H9 (cell line): ENCODE measurements around the gene ARHGAP1. TPM values are rescaled to one million over a fixed set of nuclear protein-coding genes. Genes with fewer than 3 reads are reported as not detected.

ENCODE experiments used
- DNase-seq: peaks from one replicate; pipeline ENCODE4 v3.0.0-alpha.2; 2017
- H2AFZ ChIP-seq: one replicate; pipeline ENCODE4 v1.6.1; 2013; ENCODE audit warnings: mild to moderate bottlenecking, low read length, control low read depth, moderate library complexity
- H2AK5ac ChIP-seq: 2 replicates; pipeline ENCODE4 v1.6.1; 2013; ENCODE audit warnings: low read length, control low read depth, mixed read lengths; ENCODE audit not compliant: insufficient read length
- H2BK120ac ChIP-seq: one replicate; pipeline ENCODE4 v1.6.1; 2013; ENCODE audit warnings: low read depth, mild to moderate bottlenecking, low read length, control low read depth, inconsistent platforms; ENCODE audit not compliant: poor library complexity, severe bottlenecking
- H2BK12ac ChIP-seq: 2 replicates; pipeline ENCODE4 v1.6.1; 2013; ENCODE audit warnings: low read length, control low read depth, mixed read lengths, low read depth; ENCODE audit not compliant: insufficient read length
- H2BK15ac ChIP-seq: 2 replicates; pipeline ENCODE4 v1.6.1; 2013; ENCODE audit warnings: low read depth, low read length, control low read depth
- H2BK20ac ChIP-seq: one replicate; pipeline ENCODE4 v1.6.1; 2013; ENCODE audit warnings: low read depth, mild to moderate bottlenecking, low read length, control low read depth, inconsistent platforms; ENCODE audit not compliant: poor library complexity, severe bottlenecking
- H2BK5ac ChIP-seq: 2 replicates; pipeline ENCODE4 v1.6.1; 2013; ENCODE audit warnings: low read length, control low read depth, mixed read lengths; ENCODE audit not compliant: insufficient read length
- H3K14ac ChIP-seq: 2 replicates; pipeline ENCODE4 v1.6.1; 2013; ENCODE audit warnings: low read length, control low read depth; ENCODE audit not compliant: insufficient read depth
- H3K18ac ChIP-seq: 2 replicates; pipeline ENCODE4 v1.6.1; 2013; ENCODE audit warnings: low read depth, mild to moderate bottlenecking, mixed read lengths, low read length, control low read depth; ENCODE audit not compliant: insufficient read length
- H3K23ac ChIP-seq: 2 replicates; pipeline ENCODE4 v1.6.1; 2013; ENCODE audit warnings: low read length, control low read depth, mixed read lengths, low read depth; ENCODE audit not compliant: insufficient read length
- H3K23me2 ChIP-seq: 2 replicates; pipeline ENCODE4 v1.6.1; 2013; ENCODE audit warnings: low read depth, mild to moderate bottlenecking, mixed read lengths, low read length, control low read depth; ENCODE audit not compliant: insufficient read length, poor library complexity, severe bottlenecking
- H3K27ac ChIP-seq: 2 replicates; pipeline ENCODE4 v1.5.1; 2013; ENCODE audit warnings: low read length, control low read depth, mixed read lengths, low read depth; ENCODE audit not compliant: insufficient read length
- H3K27me3 ChIP-seq: 2 replicates; pipeline ENCODE4 v1.6.1; 2013; ENCODE audit warnings: low read length, control low read depth, inconsistent platforms; ENCODE audit not compliant: insufficient read depth
- H3K4ac ChIP-seq: 2 replicates; pipeline ENCODE4 v1.6.1; 2013; ENCODE audit warnings: low read depth, mild to moderate bottlenecking, control low read depth, inconsistent platforms, low read length, moderate library complexity
- H3K4me1 ChIP-seq: 2 replicates; pipeline ENCODE4 v1.6.1; 2013; ENCODE audit warnings: low read length, control low read depth, inconsistent platforms; ENCODE audit not compliant: insufficient read depth
- H3K4me2 ChIP-seq: 2 replicates; pipeline ENCODE4 v1.6.1; 2013; ENCODE audit warnings: low read length, control low read depth, mixed read lengths; ENCODE audit not compliant: insufficient read length, insufficient read depth
- H3K56ac ChIP-seq: 2 replicates; pipeline ENCODE4 v1.6.1; 2013; ENCODE audit warnings: low read depth, mild to moderate bottlenecking, mixed read lengths, low read length, control low read depth; ENCODE audit not compliant: insufficient read length
- H3K79me1 ChIP-seq: 2 replicates; pipeline ENCODE4 v1.6.1; 2013; ENCODE audit warnings: low read depth, mild to moderate bottlenecking, moderate library complexity, low read length, control low read depth, inconsistent platforms; ENCODE audit not compliant: insufficient read depth, poor library complexity, severe bottlenecking
- H3K79me2 ChIP-seq: 2 replicates; pipeline ENCODE4 v1.6.1; 2013; ENCODE audit warnings: low read length, control low read depth, inconsistent platforms; ENCODE audit not compliant: insufficient read depth
- H3K9ac ChIP-seq: 2 replicates; pipeline ENCODE4 v1.6.1; 2013; ENCODE audit warnings: low read length, control low read depth, mixed read lengths; ENCODE audit not compliant: insufficient read length; ENCODE audit errors: extremely low read depth
- H3K9me3 ChIP-seq: one replicate; pipeline ENCODE4 v1.6.1; 2013; ENCODE audit warnings: low read depth, low read length, inconsistent platforms; ENCODE audit not compliant: control insufficient read depth
- H3T11ph ChIP-seq: one replicate; pipeline ENCODE4 v1.6.1; 2013; ENCODE audit warnings: mild to moderate bottlenecking, low read length, control low read depth, inconsistent platforms
- H4K20me1 ChIP-seq: one replicate; pipeline ENCODE4 v1.6.1; 2013; ENCODE audit not compliant: control insufficient read depth, insufficient read length, insufficient read depth
- H4K5ac ChIP-seq: 2 replicates; pipeline ENCODE4 v1.6.1; 2013; ENCODE audit warnings: low read depth, mild to moderate bottlenecking, mixed read lengths, low read length, control low read depth; ENCODE audit not compliant: insufficient read length
- H4K8ac ChIP-seq: replicated peaks from 2 replicates; pipeline ENCODE4 v1.6.1; 2013; ENCODE audit warnings: low read length, control low read depth, mixed read lengths, low read depth; ENCODE audit not compliant: insufficient read length
- H4K91ac ChIP-seq: 2 replicates; pipeline ENCODE4 v1.6.1; 2013; ENCODE audit warnings: low read depth, mild to moderate bottlenecking, moderate library complexity, mixed read lengths, low read length, control low read depth; ENCODE audit not compliant: insufficient read length
- H3K27ac Mint-ChIP-seq, 3 experiments: 2 replicates in 2 of 3; 3 replicates in 1 of 3; pipeline ENCODE4 v1.8.0; 2020 to 2021; ENCODE audit warnings: mixed read lengths in 3 of 3, mild to moderate bottlenecking in 1 of 3, moderate library complexity in 1 of 3
- H3K27me3 Mint-ChIP-seq: 2 replicates; pipeline ENCODE4 v1.8.0; 2021; ENCODE audit warnings: low read depth, mild to moderate bottlenecking, moderate library complexity, mixed read lengths
- H3K36me3 Mint-ChIP-seq, 3 experiments: 2 replicates in 2 of 3; 3 replicates in 1 of 3; pipeline ENCODE4 v1.8.0; 2020 to 2021; ENCODE audit warnings: low read depth in 3 of 3, mixed read lengths in 3 of 3; ENCODE audit not compliant: insufficient read depth in 1 of 3
- H3K4me1 Mint-ChIP-seq, 2 experiments: 2 replicates each; pipeline ENCODE4 v1.8.0; 2020; ENCODE audit warnings: mixed read lengths in 2 of 2
- H3K4me3 Mint-ChIP-seq, 2 experiments: 2 replicates in 1 of 2; 3 replicates in 1 of 2; pipeline ENCODE4 v1.8.0; 2020 to 2021; ENCODE audit warnings: mild to moderate bottlenecking in 2 of 2, mixed read lengths in 2 of 2, moderate library complexity in 1 of 2
- H3K9me3 Mint-ChIP-seq, 2 experiments: 2 replicates in 1 of 2; 3 replicates in 1 of 2; pipeline ENCODE4 v1.8.0; 2020; ENCODE audit warnings: mild to moderate bottlenecking in 2 of 2, mixed read lengths in 2 of 2, moderate library complexity in 1 of 2
- WGBS: extraction: QIAGEN DNeasy Blood & Tissue Kit; methylation state at CpG from one replicate; pipeline ENCODE4 v1.1.7; 2013; ENCODE audit warnings: missing lambda C conversion rate, low lambda C conversion rate, mixed read lengths; ENCODE audit not compliant: insufficient read length; ENCODE audit errors: extremely low coverage; 5-methylcytosine and 5-hydroxymethylcytosine counted together
- total RNA-seq: library from RNA; stranded (reverse); gene quantifications from 2 replicates; pipeline ENCODE4 v1.2.1, GENCODE V29; 2021
- TF ChIP-seq, protein P1 (sequence below): fragments of 200-600 bp; sonication (generic); conservative IDR thresholded peaks from 3 replicates; pipeline ENCODE4 v1.8.0; 2021; ENCODE audit warnings: antibody characterized with exemption, mild to moderate bottlenecking

The ARHGAP1 gene
- total RNA-seq, 1 experiment from 2014 or later, result 45.3 TPM

- Histone ChIP-seq H3K14ac (no peak overlapping the region), H3K4ac (no peak overlapping the region), H4K91ac (peak overlapping the region; percentile 24), H3K79me2 (no peaks in the 10 kb centered on the region), H4K8ac (no peak overlapping the region), H3K9me3 (no peaks in the 10 kb centered on the region), H3K56ac (no peak overlapping the region), H2BK12ac (no peak overlapping the region), H2BK15ac (no peak overlapping the region), H3K4me2 (no peak overlapping the region), H4K5ac (no peak overlapping the region), H3T11ph (no peak overlapping the region), H3K27me3 (no peaks in the 10 kb centered on the region), H4K20me1 (no peaks in the 10 kb centered on the region), H2BK120ac (no peak overlapping the region), H3K27ac (no peak overlapping the region), H3K4me1 (no peaks in the 10 kb centered on the region), H2AK5ac (no peak overlapping the region), H2AFZ (no peak overlapping the region), H3K23me2 (no peaks in the 10 kb centered on the region), H3K9ac (no peak overlapping the region), H3K23ac (no peak overlapping the region), H3K79me1 (no peaks in the 10 kb centered on the region), H3K18ac (no peak overlapping the region), H2BK5ac (no peak overlapping the region), H2BK20ac (no peak overlapping the region)
- TF ChIP-seq, protein P1, sequence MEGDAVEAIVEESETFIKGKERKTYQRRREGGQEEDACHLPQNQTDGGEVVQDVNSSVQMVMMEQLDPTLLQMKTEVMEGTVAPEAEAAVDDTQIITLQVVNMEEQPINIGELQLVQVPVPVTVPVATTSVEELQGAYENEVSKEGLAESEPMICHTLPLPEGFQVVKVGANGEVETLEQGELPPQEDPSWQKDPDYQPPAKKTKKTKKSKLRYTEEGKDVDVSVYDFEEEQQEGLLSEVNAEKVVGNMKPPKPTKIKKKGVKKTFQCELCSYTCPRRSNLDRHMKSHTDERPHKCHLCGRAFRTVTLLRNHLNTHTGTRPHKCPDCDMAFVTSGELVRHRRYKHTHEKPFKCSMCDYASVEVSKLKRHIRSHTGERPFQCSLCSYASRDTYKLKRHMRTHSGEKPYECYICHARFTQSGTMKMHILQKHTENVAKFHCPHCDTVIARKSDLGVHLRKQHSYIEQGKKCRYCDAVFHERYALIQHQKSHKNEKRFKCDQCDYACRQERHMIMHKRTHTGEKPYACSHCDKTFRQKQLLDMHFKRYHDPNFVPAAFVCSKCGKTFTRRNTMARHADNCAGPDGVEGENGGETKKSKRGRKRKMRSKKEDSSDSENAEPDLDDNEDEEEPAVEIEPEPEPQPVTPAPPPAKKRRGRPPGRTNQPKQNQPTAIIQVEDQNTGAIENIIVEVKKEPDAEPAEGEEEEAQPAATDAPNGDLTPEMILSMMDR, result no peak
- H3K27me3 Mint-ChIP-seq, result no peaks in the 10 kb centered on the region; the same call in 1 of the 2 replicates
- H3K27ac Mint-ChIP-seq, result peak overlapping the region; percentile 74 to 95 (median 86); a peak in 4 of 7 replicates
- peaks cover 14 to 34% (median 30%) of the 10 kb centered on the region in 3 experiments; a peak in 6 of 7 replicates for H3K36me3 Mint-ChIP-seq
- H3K4me3 Mint-ChIP-seq, result no peak overlapping the region; a peak in 1 of 5 replicates
- no CpG with 5 or more reads among the region's 4 CpGs for WGBS
- DNase-seq, result no peak
- no peaks in the 10 kb centered on the region for H3K9me3 Mint-ChIP-seq
- peaks cover 14 to 16% of the 10 kb centered on the region in 2 experiments for H3K4me1 Mint-ChIP-seq
Measured at GRCh38 chr11:46675288-46675851, 25.0 kb downstream of the ARHGAP1 start.
